Thoracic aorta (tissue), 2 donors: ENCODE results near the gene LMO7. TPM values are rescaled to one million over a fixed set of nuclear protein-coding genes. Genes with fewer than 3 reads are reported as not detected.
A peak's percentile ranks its signal among the peaks of the same experiment; 100 is the strongest.

Source experiments
- ATAC-seq: fragments of 150-250 bp; one replicate; pipeline ENCODE4 v1.8.0; 2017; ENCODE audit warnings: low read depth; ENCODE audit not compliant: insufficient number of reproducible peaks, low FRiP score
- DNase-seq: peaks from one replicate; pipeline ENCODE4 v3.0.0-alpha.2; 2020; ENCODE audit warnings: low spot score
- H3K27ac ChIP-seq, 2 donors: fragments of 200-600 bp; sonication (generic); 1 replicate in 1 of 2; 2 replicates in 1 of 2; pipeline ENCODE4 v1.5.1; 2016; ENCODE audit warnings: mild to moderate bottlenecking in 2 of 2, moderate library complexity in 2 of 2
- H3K27me3 ChIP-seq: fragments of 200-600 bp; sonication (generic); replicated peaks from 2 replicates; pipeline ENCODE4 v1.6.0; 2016; ENCODE audit warnings: mild to moderate bottlenecking; ENCODE audit not compliant: insufficient read depth
- H3K36me3 ChIP-seq: fragments of 200-600 bp; sonication (generic); one replicate; pipeline ENCODE4 v1.5.1; 2016
- H3K4me1 ChIP-seq, 2 donors: fragments of 200-600 bp; sonication (generic); 1 replicate in 1 of 2; 2 replicates in 1 of 2; pipeline versions ENCODE4 v1.5.1 to v1.6.0; 2016; ENCODE audit warnings: low read depth in 2 of 2, mild to moderate bottlenecking in 1 of 2; ENCODE audit not compliant: control insufficient read depth in 1 of 2
- H3K4me3 ChIP-seq: fragments of 200-600 bp; sonication (generic); 2 replicates; pipeline ENCODE4 v1.5.1; 2016; ENCODE audit warnings: mild to moderate bottlenecking
- H3K9me3 ChIP-seq: fragments of 200-600 bp; sonication (generic); 2 replicates; pipeline ENCODE4 v1.5.1; 2016
- total RNA-seq, 2 donors: library from RNA; depleted of rRNA; stranded (reverse); fragments of >200 nt; gene quantifications; one replicate each; pipeline versions ENCODE4 v1.1.0 to v1.2.3, GENCODE V29; 2016
- TF ChIP-seq, protein P1 (sequence below): fragments of 200-600 bp; sonication (generic); IDR thresholded peaks from one replicate; pipeline ENCODE4 v1.5.1; 2019; ENCODE audit warnings: antibody characterized with exemption

Gene LMO7
- total RNA-seq, 2 donors from 2014 or later, result 76.3 to 89.9 TPM

DNA sequence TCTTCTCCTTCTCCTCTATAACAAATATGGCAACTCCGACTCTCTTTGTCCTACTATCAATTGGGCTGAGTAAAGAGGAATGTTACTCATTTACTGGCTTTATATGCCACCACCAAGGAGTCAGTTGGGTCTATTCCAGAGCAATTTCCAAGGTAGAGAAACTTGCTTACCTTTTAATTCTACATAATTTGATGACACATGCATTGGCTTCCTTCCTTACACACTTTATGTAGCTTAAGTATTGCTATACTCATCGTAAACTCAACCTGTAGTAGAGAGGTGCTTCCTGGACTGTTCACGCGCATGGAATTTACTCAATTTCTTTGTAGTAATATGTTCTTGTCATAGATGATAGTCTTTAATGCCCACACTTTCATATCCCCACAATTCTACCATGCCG, 160.7 kb downstream of the LMO7 start:
- DNase-seq, result no peak
- Histone ChIP-seq H3K36me3 (no peaks in the 10 kb centered on the region), H3K9me3 (no peaks in the 10 kb centered on the region), H3K27me3 (no peaks in the 10 kb centered on the region), H3K4me1 (peaks cover 0 to 28% of the 10 kb centered on the region in 2 donors), H3K27ac (no peak overlapping the region), H3K4me3 (no peak overlapping the region)
- TF ChIP-seq, protein P1, sequence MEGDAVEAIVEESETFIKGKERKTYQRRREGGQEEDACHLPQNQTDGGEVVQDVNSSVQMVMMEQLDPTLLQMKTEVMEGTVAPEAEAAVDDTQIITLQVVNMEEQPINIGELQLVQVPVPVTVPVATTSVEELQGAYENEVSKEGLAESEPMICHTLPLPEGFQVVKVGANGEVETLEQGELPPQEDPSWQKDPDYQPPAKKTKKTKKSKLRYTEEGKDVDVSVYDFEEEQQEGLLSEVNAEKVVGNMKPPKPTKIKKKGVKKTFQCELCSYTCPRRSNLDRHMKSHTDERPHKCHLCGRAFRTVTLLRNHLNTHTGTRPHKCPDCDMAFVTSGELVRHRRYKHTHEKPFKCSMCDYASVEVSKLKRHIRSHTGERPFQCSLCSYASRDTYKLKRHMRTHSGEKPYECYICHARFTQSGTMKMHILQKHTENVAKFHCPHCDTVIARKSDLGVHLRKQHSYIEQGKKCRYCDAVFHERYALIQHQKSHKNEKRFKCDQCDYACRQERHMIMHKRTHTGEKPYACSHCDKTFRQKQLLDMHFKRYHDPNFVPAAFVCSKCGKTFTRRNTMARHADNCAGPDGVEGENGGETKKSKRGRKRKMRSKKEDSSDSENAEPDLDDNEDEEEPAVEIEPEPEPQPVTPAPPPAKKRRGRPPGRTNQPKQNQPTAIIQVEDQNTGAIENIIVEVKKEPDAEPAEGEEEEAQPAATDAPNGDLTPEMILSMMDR, result no peak
- ATAC-seq, result no peak

DNA sequence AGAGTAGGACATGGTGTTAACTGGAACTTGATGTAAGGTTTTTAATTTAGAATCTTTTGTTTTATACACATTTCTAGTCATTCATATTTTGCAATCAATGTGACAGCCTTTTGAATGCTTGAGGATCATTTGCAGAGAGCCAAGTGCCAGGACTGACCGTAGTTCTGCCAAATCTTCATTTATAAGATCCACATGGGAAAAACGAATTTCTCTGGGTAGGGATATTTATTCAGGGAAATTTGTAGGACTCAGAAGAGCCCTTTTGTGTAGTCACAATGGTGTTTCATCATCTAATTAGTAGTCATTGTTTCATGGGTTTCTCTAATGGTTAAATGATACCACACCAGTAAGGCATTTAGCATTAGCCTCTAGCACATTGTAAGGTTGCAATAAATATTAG, 161.1 kb downstream of the LMO7 start:
- TF ChIP-seq, protein P1, result no peak
- DNase-seq (no peak), ATAC-seq (no peak)
- H3K9me3 ChIP-seq, result no peaks in the 10 kb centered on the region
- no peaks in the 10 kb centered on the region for H3K27me3 ChIP-seq
- H3K4me1 ChIP-seq, result peaks cover 0 to 28% of the 10 kb centered on the region in 2 donors
- no peak overlapping the region for H3K4me3 ChIP-seq
- H3K27ac ChIP-seq, result no peak overlapping the region
- no peaks in the 10 kb centered on the region for H3K36me3 ChIP-seq

- DNase-seq (no peak), ATAC-seq (no peak)
- Histone ChIP-seq H3K4me3 (no peak overlapping the region), H3K36me3 (no peaks in the 10 kb centered on the region), H3K4me1 (peaks cover 0 to 28% of the 10 kb centered on the region in 2 donors), H3K9me3 (no peaks in the 10 kb centered on the region), H3K27ac (no peak overlapping the region), H3K27me3 (no peaks in the 10 kb centered on the region)
- TF ChIP-seq, protein P1, result no peak
Observed at GRCh38 chr13:75797719-75798118, 161.6 kb downstream of the LMO7 start.

GRCh38 chr13:75798353-75799255, 162.5 kb downstream of the LMO7 start:
- Histone ChIP-seq H3K36me3 (no peaks in the 10 kb centered on the region), H3K4me1 (peaks cover 4 to 36% of the 10 kb centered on the region in 2 donors), H3K27ac (no peak overlapping the region), H3K4me3 (no peak overlapping the region), H3K9me3 (no peaks in the 10 kb centered on the region), H3K27me3 (no peaks in the 10 kb centered on the region)
- TF ChIP-seq, protein P1, result no peak
- DNase-seq (no peak), ATAC-seq (no peak)

- H3K4me3 ChIP-seq, result peak overlapping the region; percentile 24
Observed at GRCh38 chr13:75800545-75800944, 164.4 kb downstream of the LMO7 start.

More at GRCh38 chr13:75800545-75800944, 164.4 kb downstream of the LMO7 start:
- Histone ChIP-seq H3K36me3 (no peaks in the 10 kb centered on the region), H3K27ac (no peak overlapping the region), H3K4me1 (peaks cover 4 to 37% of the 10 kb centered on the region in 2 donors), H3K27me3 (no peaks in the 10 kb centered on the region), H3K9me3 (no peaks in the 10 kb centered on the region)
- TF ChIP-seq, protein P1, result no peak
- DNase-seq, result no peak
- no peak for ATAC-seq
